ENCODE measurements around the gene MOCS1.

Gene MOCS1

GRCh38 chr6:39902786-39903465 is 31.3 kb downstream of the MOCS1 start:
- DNase-seq (ENCODE audit: low spot score) = no peak

DNA sequence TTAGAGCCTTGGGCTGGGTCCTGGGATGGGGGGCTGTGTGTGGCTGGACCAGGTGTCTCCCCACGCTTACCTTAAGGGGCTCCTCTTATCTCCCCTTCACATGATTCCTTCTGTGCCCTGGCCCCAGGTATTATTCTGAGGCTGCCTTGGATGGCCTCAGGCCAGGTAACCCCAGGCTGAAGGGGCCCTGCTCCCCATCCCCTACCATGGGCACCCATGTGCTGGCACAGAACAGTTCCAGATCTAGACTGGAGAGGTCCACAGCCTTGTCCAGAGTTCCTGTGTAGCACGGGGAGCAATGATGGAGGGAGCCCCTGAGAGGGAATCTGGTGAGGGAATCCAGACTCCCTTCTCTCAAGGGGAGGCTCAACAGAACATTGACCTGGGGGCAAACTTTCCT is 32.1 kb downstream of the MOCS1 start:
- no peak for DNase-seq (ENCODE audit: low spot score)

DNA sequence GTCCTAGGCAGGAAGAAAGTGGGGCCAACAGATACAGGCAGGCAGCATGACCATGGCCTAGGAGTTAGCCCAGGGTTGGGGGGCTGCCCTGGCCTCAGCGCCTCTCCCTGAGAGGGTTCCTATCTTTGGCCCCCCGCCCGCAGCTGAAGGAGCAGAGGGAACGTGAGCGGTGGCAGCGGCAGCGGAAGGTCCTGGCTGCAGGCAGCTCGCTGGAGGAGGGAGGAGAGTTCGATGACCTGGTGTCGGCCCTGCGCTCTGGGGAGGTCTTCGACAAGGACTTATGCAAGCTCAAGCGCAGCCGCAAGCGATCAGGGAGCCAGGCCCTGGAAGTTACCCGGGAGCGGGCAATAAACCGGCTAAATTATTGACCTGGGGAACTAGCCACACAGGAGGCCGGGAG is 32.6 kb downstream of the MOCS1 start:
- DNase-seq (ENCODE audit: low spot score) = no peak

DNA sequence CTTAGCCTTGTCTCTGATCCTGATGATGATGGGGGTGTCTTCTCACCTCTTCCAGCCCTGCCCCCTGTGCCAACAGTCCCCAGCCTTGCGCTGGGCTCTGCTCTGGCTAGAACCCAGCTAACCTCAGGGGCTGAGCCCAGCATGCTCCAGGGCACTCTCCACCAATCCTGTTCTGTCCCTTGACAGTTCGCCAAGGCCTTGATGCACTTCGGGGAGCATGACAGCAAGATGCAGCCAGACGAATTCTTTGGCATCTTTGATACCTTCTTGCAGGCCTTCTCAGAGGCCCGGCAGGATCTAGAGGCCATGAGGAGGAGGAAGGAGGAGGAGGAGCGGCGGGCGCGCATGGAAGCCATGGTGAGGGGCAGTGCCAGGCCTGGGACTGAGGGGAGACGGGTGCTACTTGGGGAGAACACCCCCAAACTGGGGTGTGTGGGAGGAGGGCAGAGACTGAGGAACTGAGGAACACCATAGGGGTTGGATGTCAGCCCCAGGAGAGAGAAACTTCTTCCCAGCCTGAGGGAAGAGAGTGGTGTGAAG is 33.1 kb downstream of the MOCS1 start:
- DNase-seq (ENCODE audit: low spot score) = no peak

- DNase-seq (ENCODE audit: low spot score) = no peak
Observed at GRCh38 chr6:39899554-39900295, 34.5 kb downstream of the MOCS1 start.

GRCh38 chr6:39898625-39899024 is 35.6 kb downstream of the MOCS1 start:
- no peak for DNase-seq (ENCODE audit: low spot score)

DNA sequence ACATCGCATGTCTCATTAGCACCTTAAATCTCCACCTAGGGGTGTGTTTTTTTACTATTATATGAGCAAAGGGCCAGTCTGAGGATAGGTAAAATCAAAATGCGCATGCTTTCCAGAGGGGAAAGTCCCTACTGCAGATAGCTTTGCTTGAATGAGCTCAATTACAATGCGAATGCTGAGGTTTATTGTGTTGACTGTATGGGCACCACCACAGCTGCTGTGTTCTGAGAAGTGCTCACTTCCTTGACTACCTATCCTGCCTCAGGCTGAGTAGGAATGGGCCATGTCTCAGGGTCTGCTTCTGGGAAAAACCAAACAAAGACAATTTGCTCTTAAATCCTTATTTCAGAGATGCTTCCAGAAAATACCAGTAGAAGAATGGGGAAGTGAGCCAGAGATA is 36.6 kb downstream of the MOCS1 start:
- DNase-seq (ENCODE audit: low spot score) = no peak

DNA sequence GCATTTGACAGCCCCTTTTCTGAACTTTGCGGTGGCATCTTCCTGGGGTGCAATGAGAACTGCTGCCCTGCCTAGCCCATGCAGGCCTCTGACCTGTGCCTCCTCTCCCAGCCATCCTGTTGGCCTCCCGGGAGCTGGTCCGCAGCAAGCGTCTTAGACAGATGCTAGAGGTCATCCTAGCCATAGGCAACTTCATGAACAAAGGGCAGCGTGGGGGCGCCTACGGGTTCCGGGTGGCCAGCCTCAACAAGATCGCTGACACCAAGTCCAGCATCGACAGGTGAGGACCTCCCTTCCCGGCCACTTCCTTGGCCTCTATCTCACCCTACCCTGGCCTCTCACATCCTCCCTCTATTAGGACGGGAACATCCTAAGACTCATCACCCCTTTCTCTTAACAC is 37.6 kb downstream of the MOCS1 start:
- DNase-seq (ENCODE audit: low spot score) = no peak

- DNase-seq (ENCODE audit: low spot score) = no peak
Observed at GRCh38 chr6:39893286-39893685, 41.0 kb downstream of the MOCS1 start.

DNA sequence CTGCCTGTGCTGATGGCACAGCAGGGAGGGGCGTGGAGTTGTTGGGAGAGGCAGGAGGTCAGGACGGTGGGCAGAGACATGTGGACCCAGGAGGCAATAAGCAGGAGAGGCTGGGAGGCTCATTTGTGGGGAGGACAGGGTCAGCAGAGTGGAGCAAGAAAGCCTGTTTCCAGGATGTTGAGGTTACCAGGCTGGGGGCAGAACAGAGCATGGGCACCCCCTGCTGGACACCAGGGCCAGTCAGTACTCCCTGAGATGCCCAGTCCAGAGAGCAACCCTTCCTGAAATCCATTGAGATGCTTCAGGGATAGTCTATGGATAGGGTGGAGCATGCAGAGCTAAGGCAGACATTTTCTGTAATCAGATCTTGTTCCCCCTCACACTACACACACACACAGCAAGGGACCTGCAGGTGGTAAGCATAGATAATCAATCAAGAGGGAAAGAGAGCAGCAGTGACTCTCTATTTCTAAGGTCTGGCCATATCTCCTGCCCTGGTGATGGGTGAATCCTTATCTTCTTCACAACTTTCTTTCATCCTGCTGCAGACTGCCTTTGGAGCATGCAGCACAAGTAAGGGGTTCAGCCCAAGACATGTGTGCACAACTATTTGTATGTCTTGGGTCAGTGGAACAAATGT is 41.7 kb downstream of the MOCS1 start:
- DNase-seq (ENCODE audit: low spot score) = peak; percentile 48

GRCh38 chr6:39891976-39892375 is 42.3 kb downstream of the MOCS1 start:
- no peak for DNase-seq (ENCODE audit: low spot score)

- no peak for DNase-seq (ENCODE audit: low spot score)
Observed at GRCh38 chr6:39891353-39891752, 42.9 kb downstream of the MOCS1 start.

GRCh38 chr6:39889229-39889628 is 45.0 kb downstream of the MOCS1 start:
- no peak for DNase-seq (ENCODE audit: low spot score)

DNA sequence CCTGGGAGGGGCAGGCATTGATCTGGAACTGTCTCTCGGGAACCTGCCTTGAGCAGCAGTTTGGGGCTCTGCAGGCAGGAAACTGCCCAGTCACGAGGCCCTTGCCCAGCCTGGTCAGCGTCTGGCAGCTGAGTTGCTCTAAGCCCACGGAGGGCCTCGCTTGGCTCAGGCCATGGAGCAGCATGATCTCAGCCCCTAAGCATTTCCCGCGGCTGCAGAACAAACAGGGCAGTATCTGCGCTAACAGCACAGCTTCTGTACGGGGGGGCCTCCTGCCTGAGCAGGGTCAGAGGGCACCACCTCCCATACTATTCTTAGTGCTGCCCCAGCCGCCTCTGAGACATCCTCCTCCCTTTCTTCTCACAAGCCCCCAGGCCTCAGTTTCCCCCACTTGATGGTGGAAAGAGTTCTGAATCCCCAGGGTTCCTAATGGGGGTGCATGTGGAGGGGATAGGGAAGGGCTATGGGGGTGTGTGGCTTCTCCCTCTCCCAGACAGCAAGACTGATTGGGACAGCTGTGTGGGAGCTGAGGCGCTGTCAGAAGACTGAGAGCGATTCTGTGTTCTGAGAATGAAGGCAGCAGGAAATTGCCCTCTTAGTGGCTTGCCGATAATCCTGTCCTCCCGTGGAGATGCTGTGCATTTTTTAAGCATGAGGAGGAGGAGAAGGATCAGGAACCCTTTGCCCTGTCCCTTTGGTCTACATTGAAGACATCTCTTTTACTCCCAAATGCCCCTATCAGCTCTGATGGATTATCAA is 46.4 kb downstream of the MOCS1 start:
- no peak for DNase-seq (ENCODE audit: low spot score)

DNA sequence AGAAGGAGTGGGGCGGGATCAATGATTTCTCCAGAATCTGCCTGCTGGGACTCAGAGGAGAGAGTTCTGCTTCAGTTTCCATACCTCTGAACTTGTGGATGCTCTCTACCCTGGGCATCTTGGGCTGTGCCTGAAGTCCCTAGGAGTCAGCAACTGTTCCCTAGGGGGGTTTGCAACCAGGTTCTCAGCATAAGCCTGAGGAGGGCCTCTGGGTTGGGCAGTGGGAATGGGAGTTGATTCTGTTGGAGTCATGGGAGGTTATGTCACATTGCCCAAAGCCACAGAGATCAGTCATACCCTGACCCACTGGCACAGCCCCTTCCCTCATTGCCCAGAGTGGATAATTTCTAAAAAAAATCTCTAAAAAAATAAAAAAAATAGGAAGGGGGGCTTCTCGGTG is 47.4 kb downstream of the MOCS1 start:
- DNase-seq (ENCODE audit: low spot score) = no peak

GRCh38 chr6:39885691-39886090 is 48.6 kb downstream of the MOCS1 start:
- DNase-seq (ENCODE audit: low spot score) = no peak

- no peak for DNase-seq (ENCODE audit: low spot score)
Observed at GRCh38 chr6:39884696-39885095, 49.6 kb downstream of the MOCS1 start.

GRCh38 chr6:39882531-39882899 is 51.7 kb downstream of the MOCS1 start:
- no peak for DNase-seq (ENCODE audit: low spot score)

- no peak for DNase-seq (ENCODE audit: low spot score)
Observed at GRCh38 chr6:39881851-39882530, 52.3 kb downstream of the MOCS1 start.

- DNase-seq (ENCODE audit: low spot score) = no peak
Observed at GRCh38 chr6:39880594-39880993, 53.7 kb downstream of the MOCS1 start.

DNA sequence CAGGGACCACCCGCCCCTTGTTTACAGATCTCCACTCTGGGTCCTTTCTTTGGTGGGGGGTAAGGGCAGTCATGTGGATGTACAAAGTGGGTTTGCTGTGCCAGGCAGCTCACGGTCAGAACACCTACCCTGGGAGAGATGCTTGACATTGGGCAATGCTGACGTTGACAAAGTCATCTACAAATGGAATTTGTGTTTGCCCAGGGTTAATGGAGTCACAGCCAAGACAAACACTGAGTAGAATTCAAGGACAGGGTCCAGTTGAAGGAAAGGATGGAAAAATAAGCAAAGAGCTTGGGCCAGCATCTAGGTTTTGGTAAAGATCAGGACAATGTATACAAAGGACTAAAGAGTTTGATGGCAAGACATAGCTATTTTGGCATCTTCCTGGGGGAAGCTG is 54.7 kb downstream of the MOCS1 start:
- no peak for DNase-seq (ENCODE audit: low spot score)

- peak; percentile 65 for DNase-seq (ENCODE audit: low spot score)
Observed at GRCh38 chr6:39876826-39877225, 57.4 kb downstream of the MOCS1 start.
